Measurements from ENCODE around the gene GLIS1. TPM values are rescaled to one million over a fixed set of nuclear protein-coding genes. Genes with fewer than 3 reads are reported as not detected.

Gene GLIS1
- polyA plus RNA-seq, 3 donors = not detected

DNA sequence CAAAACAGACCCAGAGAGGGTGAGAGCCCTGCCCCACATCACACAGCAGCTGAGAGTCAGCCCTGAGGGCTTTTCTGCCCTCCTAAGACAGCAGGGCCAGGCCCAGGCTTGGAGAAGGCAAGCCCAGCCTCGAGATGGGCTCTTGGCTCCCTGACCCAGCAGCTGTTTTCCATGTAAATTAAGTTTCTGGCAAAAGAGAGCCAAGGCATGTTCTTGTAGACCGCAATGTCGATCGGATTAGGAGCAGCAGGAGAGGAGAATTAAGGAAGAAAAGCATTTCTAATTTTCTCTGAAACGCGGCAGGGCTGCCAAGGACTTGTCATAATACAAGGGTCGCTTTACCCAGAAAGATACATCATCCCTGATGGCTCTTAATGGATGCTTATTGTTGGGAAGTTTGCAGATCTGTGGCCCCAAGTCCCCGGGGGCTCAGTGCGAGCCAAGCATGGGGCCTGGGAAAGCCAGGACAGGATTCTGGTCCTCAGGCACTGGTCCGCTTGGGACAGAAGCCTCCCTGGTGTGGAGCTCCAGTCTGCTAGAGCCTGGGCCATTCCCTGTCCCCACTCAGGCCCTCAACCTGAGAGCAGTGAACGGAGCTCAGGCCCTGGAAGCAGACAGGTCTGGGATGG, 216.9 kb downstream of the GLIS1 start:
- no peaks in the 10 kb centered on the region for H3K79me2 ChIP-seq (ENCODE audit: insufficient read depth, low read length)
- DNase-seq = no peak
- H3K27ac ChIP-seq (ENCODE audit: low read depth in 1 of 2, low read length in 2 of 2) = no peak overlapping the region
- Mint-ChIP-seq H3K4me3 (no peak overlapping the region), H3K4me1 (no peaks in the 10 kb centered on the region), H3K9me3 (no peaks in the 10 kb centered on the region), H3K36me3 (no peaks in the 10 kb centered on the region), H3K27me3 (ENCODE audit: low read depth in 3 of 3) (peaks cover 1 to 5% (median 3%) of the 10 kb centered on the region in 3 donors), H3K27ac (no peak overlapping the region)
- no peaks in the 10 kb centered on the region for H3K9me3 ChIP-seq (replicated peaks in 1 of 2; ENCODE audit: control insufficient read depth in 1 of 2, insufficient read depth in 1 of 2, low read length in 2 of 2)
- H2AFZ ChIP-seq (ENCODE audit: insufficient read depth, low read depth, low read length, poor library complexity, severe bottlenecking) = no peak overlapping the region
- no peak overlapping the region for H3K9ac ChIP-seq (ENCODE audit: insufficient read depth, low read length, poor library complexity, severe bottlenecking)
- H3K4me3 ChIP-seq (replicated peaks in 1 of 3; ENCODE audit: low read depth in 2 of 3, low read length in 3 of 3) = no peak overlapping the region
- intact Hi-C loops (cut with micrococcal nuclease) = no loop called here
- no peaks in the 10 kb centered on the region for H3K36me3 ChIP-seq (replicated peaks in 1 of 2; ENCODE audit: control insufficient read depth in 1 of 2, insufficient read depth in 2 of 2, low read length in 2 of 2)
- WGBS (ENCODE audit: insufficient coverage) = 99% methylated on average over 10 of the region's 11 CpGs
- no peak overlapping the region for H3K4me2 ChIP-seq (replicated peaks; ENCODE audit: extremely low read depth, low read length, poor library complexity, severe bottlenecking)
- no peaks in the 10 kb centered on the region for H3K27me3 ChIP-seq (ENCODE audit: control insufficient read depth in 2 of 2, insufficient read depth in 2 of 2, low read length in 2 of 2)
- H4K20me1 ChIP-seq (ENCODE audit: insufficient read depth, low read length) = no peaks in the 10 kb centered on the region
- no peaks in the 10 kb centered on the region for H3K4me1 ChIP-seq (ENCODE audit: control insufficient read depth in 1 of 2, insufficient read depth in 2 of 2, low read length in 2 of 2)
- TF ChIP-seq CTCF (IDR thresholded peaks at IDR 0.05) = no peak

DNA sequence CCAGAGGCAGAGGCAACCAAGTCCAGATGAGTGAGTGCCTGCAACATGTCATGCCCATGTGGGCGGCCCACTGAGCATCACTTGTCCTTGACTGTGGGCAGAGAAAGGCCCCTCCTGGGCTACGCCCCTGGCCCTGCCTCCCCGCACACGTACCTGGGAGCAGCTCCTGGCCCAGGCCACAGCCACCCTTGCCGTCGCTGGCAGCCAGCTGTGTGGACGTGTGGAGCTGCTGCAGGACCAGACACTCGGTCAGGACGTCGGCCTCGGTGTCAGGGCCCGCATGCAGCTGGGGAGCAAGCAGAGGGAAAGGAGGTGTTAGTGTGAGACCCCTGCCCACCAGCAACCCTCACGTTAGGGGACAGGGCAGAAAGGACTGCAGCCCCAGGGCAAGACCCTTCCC, 218.5 kb downstream of the GLIS1 start:
- intact Hi-C loops (cut with micrococcal nuclease) = no loop called here
- no peak for DNase-seq
- H3K36me3 ChIP-seq (replicated peaks in 1 of 2; ENCODE audit: control insufficient read depth in 1 of 2, insufficient read depth in 2 of 2, low read length in 2 of 2) = no peaks in the 10 kb centered on the region
- no peak overlapping the region for H3K4me2 ChIP-seq (replicated peaks; ENCODE audit: extremely low read depth, low read length, poor library complexity, severe bottlenecking)
- no peaks in the 10 kb centered on the region for H3K27me3 ChIP-seq (ENCODE audit: control insufficient read depth in 2 of 2, insufficient read depth in 2 of 2, low read length in 2 of 2)
- no peaks in the 10 kb centered on the region for H3K4me1 Mint-ChIP-seq
- H3K27me3 Mint-ChIP-seq (ENCODE audit: low read depth in 3 of 3) = peaks cover 1 to 9% (median 3%) of the 10 kb centered on the region in 3 donors
- no peak overlapping the region for H3K27ac ChIP-seq (ENCODE audit: low read depth in 1 of 2, low read length in 2 of 2)
- H3K4me3 Mint-ChIP-seq = no peak overlapping the region
- H3K36me3 Mint-ChIP-seq = no peaks in the 10 kb centered on the region
- H3K4me1 ChIP-seq (ENCODE audit: control insufficient read depth in 1 of 2, insufficient read depth in 2 of 2, low read length in 2 of 2) = no peaks in the 10 kb centered on the region
- H2AFZ ChIP-seq (ENCODE audit: insufficient read depth, low read depth, low read length, poor library complexity, severe bottlenecking) = no peak overlapping the region
- no peak for TF ChIP-seq CTCF (IDR thresholded peaks at IDR 0.05)
- no peak overlapping the region for H3K4me3 ChIP-seq (replicated peaks in 1 of 3; ENCODE audit: low read depth in 2 of 3, low read length in 3 of 3)
- 95% methylated on average over 12 of the region's 13 CpGs for whole genome bisulfite sequencing (ENCODE audit: insufficient coverage)
- H3K9me3 Mint-ChIP-seq = no peaks in the 10 kb centered on the region
- H3K79me2 ChIP-seq (ENCODE audit: insufficient read depth, low read length) = no peaks in the 10 kb centered on the region
- no peak overlapping the region for H3K9ac ChIP-seq (ENCODE audit: insufficient read depth, low read length, poor library complexity, severe bottlenecking)
- peak overlapping the region in 1 of 7 donors; percentile 64 for H3K27ac Mint-ChIP-seq
- no peaks in the 10 kb centered on the region for H3K9me3 ChIP-seq (replicated peaks in 1 of 2; ENCODE audit: control insufficient read depth in 1 of 2, insufficient read depth in 1 of 2, low read length in 2 of 2)
- H4K20me1 ChIP-seq (ENCODE audit: insufficient read depth, low read length) = no peaks in the 10 kb centered on the region
